Fibroblast of pulmonary artery (primary cell): ENCODE measurements around the gene GMPPA.

ENCODE experiments used
- DNase-seq: peaks from one replicate; pipeline ENCODE4 v3.0.0-alpha.2; 2010; ENCODE audit warnings: low read depth
- H3K4me3 ChIP-seq: replicated peaks from 2 replicates; pipeline ENCODE4 v1.5.1; 2011; ENCODE audit warnings: low read depth, mild to moderate bottlenecking, control low read depth, low read length, moderate library complexity
- CTCF ChIP-seq: IDR thresholded peaks from 2 replicates; pipeline ENCODE4 v1.5.1; 2011; ENCODE audit warnings: mild to moderate bottlenecking, control low read depth, low read length, inconsistent platforms; ENCODE audit errors: missing control alignments

GMPPA gene

GRCh38 chr2:219499555-219499954, 864 bp downstream of the GMPPA start:
- peak overlapping the region; percentile 90 for H3K4me3 ChIP-seq
- no peak for TF ChIP-seq CTCF
- no peak for DNase-seq

- no peak overlapping the region for H3K4me3 ChIP-seq
- TF ChIP-seq CTCF: peak; percentile 22
- DNase-seq: no peak
Observed at GRCh38 chr2:219500135-219500534, 1.4 kb downstream of the GMPPA start.

- no peak for DNase-seq
- no peak for TF ChIP-seq CTCF
- no peak overlapping the region for H3K4me3 ChIP-seq
Observed at GRCh38 chr2:219501849-219502248, 3.2 kb downstream of the GMPPA start.

- H3K4me3 ChIP-seq: no peak overlapping the region
- no peak for DNase-seq
- TF ChIP-seq CTCF: no peak
Observed at GRCh38 chr2:219502618-219503017, 3.9 kb downstream of the GMPPA start.

GRCh38 chr2:219505585-219505984, 6.9 kb downstream of the GMPPA start:
- no peak for DNase-seq
- no peak overlapping the region for H3K4me3 ChIP-seq
- no peak for TF ChIP-seq CTCF

GRCh38 chr2:219506153-219506801, 7.6 kb downstream of the GMPPA start:
- DNase-seq: no peak
- no peak overlapping the region for H3K4me3 ChIP-seq
- no peak for TF ChIP-seq CTCF
